HCT116 (cell line): Measurements from ENCODE around the gene TCERG1L. TPM values are rescaled to one million over a fixed set of nuclear protein-coding genes. Genes with fewer than 3 reads are reported as not detected.

Experiments used
- ATAC-seq: fragments of 200-7000 bp; cut with Tn5 transposase; 2 replicates; pipeline ENCODE4 v1.9.1; 2020; ENCODE audit warnings: mild to moderate bottlenecking, moderate library complexity
- BruUV-seq: library from RNA; stranded (reverse); fragments of 400-500 nt; replicated peaks from 2 replicates; lab custom pipeline; 2021; lab: Mats Ljungman, UMichigan
- CTCF ChIA-PET: fragments of 300-600 bp; sonication (Branson Sonifier 250); formaldehyde crosslinking; loops from one replicate; lab custom pipeline; 2021; ENCODE audit warnings: antibody characterized with exemption; lab: Charles Lee
- POLR2A ChIA-PET: fragments of 300-600, 350-600 bp; sonication (Branson Sonifier 250); formaldehyde crosslinking; loops from one replicate; lab custom pipeline; 2021; ENCODE audit warnings: antibody characterized with exemption; lab: Charles Lee
- RAD21 ChIA-PET, 2 experiments: fragments of 300-600 bp; sonication (Branson Sonifier 250); formaldehyde crosslinking; loops; one replicate each; lab custom pipeline; 2023; ENCODE audit warnings: low total read pairs in 2 of 2; ENCODE audit not compliant: uncharacterized antibody in 2 of 2, unreplicated experiment in 2 of 2, low non-redundant PET in 1 of 2; lab: Charles Lee
- DNase-seq: peaks from one replicate; pipeline ENCODE4 v3.0.0-alpha.2; 2010; ENCODE audit warnings: low read depth, low spot score
- H2AFZ ChIP-seq: fragments of 200-600 bp; shearing (Covaris generic), sonication (generic); 2 replicates; pipeline ENCODE4 v1.6.1; 2017; ENCODE audit warnings: low read depth, mixed run types, mixed read lengths, antibody characterized with exemption, low read length; ENCODE audit not compliant: poor library complexity, severe bottlenecking
- H3K27ac ChIP-seq: 2 replicates; pipeline ENCODE4 v1.5.1; 2012; ENCODE audit warnings: low read depth, low read length
- H3K27me3 ChIP-seq: fragments of 200-600 bp; sonication (generic); 2 replicates; pipeline ENCODE4 v1.6.1; 2016; ENCODE audit warnings: mixed run types, low read length, mixed read lengths; ENCODE audit not compliant: insufficient read depth
- H3K36me3 ChIP-seq, 2 experiments: fragments of 200-500 bp in 1 of 2; fragments of 200-600 bp in 1 of 2; sonication (Bioruptor generic) in 1 of 2; sonication (generic) in 1 of 2; 2 replicates each; pipeline versions ENCODE4 v1.5.1 to v1.6.1; 2014 to 2016; ENCODE audit warnings: low read length in 2 of 2, inconsistent platforms in 1 of 2, mixed read lengths in 1 of 2, mixed run types in 1 of 2; ENCODE audit not compliant: insufficient read depth in 2 of 2, control insufficient read depth in 1 of 2
- H3K4me1 ChIP-seq, 2 experiments: fragments of 200-600 bp in 1 of 2; sonication (generic) in 1 of 2; 2 replicates each; pipeline versions ENCODE4 v1.5.1 to v1.6.1; 2012 to 2017; ENCODE audit warnings: low read length in 2 of 2, inconsistent platforms in 1 of 2, mild to moderate bottlenecking in 1 of 2, mixed read lengths in 1 of 2, mixed run types in 1 of 2, moderate library complexity in 1 of 2; ENCODE audit not compliant: insufficient read depth in 2 of 2, control insufficient read depth in 1 of 2
- H3K4me2 ChIP-seq: fragments of 200-600 bp; sonication (generic); 2 replicates; pipeline ENCODE4 v1.6.1; 2017; ENCODE audit warnings: mixed run types, low read length, mixed read lengths
- H3K4me3 ChIP-seq, 2 experiments: fragments of 200-600 bp in 1 of 2; sonication (generic) in 1 of 2; replicated peaks in 1 of 2; 2 replicates each; pipeline ENCODE4 v1.5.1; 2011 to 2016; ENCODE audit warnings: low read length in 2 of 2, control low read depth in 1 of 2, low read depth in 1 of 2, mild to moderate bottlenecking in 1 of 2, mixed read lengths in 1 of 2, mixed run types in 1 of 2
- H3K79me2 ChIP-seq: fragments of 200-600 bp; sonication (generic); 2 replicates; pipeline ENCODE4 v1.6.1; 2017; ENCODE audit warnings: mild to moderate bottlenecking, mixed run types, low read length, moderate library complexity, mixed read lengths; ENCODE audit not compliant: insufficient read depth
- H3K9ac ChIP-seq: fragments of 200-600 bp; sonication (generic); 2 replicates; pipeline ENCODE4 v1.6.1; 2016; ENCODE audit warnings: low read length, mixed read lengths
- H3K9me2 ChIP-seq: fragments of 200-600 bp; sonication (generic), shearing (Covaris generic); 2 replicates; pipeline ENCODE4 v1.6.1; 2017; ENCODE audit warnings: mixed run types, mild to moderate bottlenecking, moderate library complexity; ENCODE audit not compliant: insufficient read depth
- H3K9me3 ChIP-seq, 2 experiments: fragments of 200-500 bp in 1 of 2; fragments of 200-600 bp in 1 of 2; sonication (Bioruptor generic) in 1 of 2; sonication (generic) in 1 of 2; 2 replicates each; pipeline ENCODE4 v1.6.1; 2014 to 2017; ENCODE audit warnings: low read length in 2 of 2, mixed read lengths in 2 of 2, inconsistent platforms in 1 of 2, low read depth in 1 of 2, mild to moderate bottlenecking in 1 of 2, mixed run types in 1 of 2, moderate library complexity in 1 of 2; ENCODE audit not compliant: control insufficient read depth in 1 of 2, insufficient read depth in 1 of 2
- H4K20me1 ChIP-seq: fragments of 200-600 bp; sonication (generic), shearing (Covaris generic); 2 replicates; pipeline ENCODE4 v1.6.1; 2017; ENCODE audit warnings: mixed run types, mild to moderate bottlenecking, moderate library complexity; ENCODE audit not compliant: insufficient read depth
- EZH2 ChIP-seq: fragments of 200-600 bp; sonication (generic); IDR thresholded peaks from 2 replicates; pipeline ENCODE4 v1.6.1; 2017; ENCODE audit warnings: antibody characterized with exemption, mixed run types
- EZH2phosphoT487 ChIP-seq: fragments of 200-600 bp; IDR thresholded peaks from 2 replicates; pipeline ENCODE4 v1.6.1; 2018; ENCODE audit warnings: antibody characterized with exemption, borderline replicate concordance
- FOSL1 ChIP-seq: IDR thresholded peaks from 2 replicates; pipeline ENCODE4 v1.6.1; 2012; ENCODE audit warnings: low read depth
- JUND ChIP-seq: IDR thresholded peaks from 2 replicates; pipeline ENCODE4 v1.6.1; 2012
- POLR2A ChIP-seq: IDR thresholded peaks from 2 replicates; pipeline ENCODE4 v1.7.0; 2011; ENCODE audit warnings: borderline replicate concordance; ENCODE audit not compliant: insufficient read depth, insufficient read length; ENCODE audit errors: extremely low read depth
- RAD21 ChIP-seq: IDR thresholded peaks from 2 replicates; pipeline ENCODE4 v1.6.1; 2012; ENCODE audit warnings: low read depth, mild to moderate bottlenecking
- SRF ChIP-seq: IDR thresholded peaks from 2 replicates; pipeline ENCODE4 v1.6.1; 2012; ENCODE audit warnings: low read depth
- TCF7L2 ChIP-seq: IDR thresholded peaks from 2 replicates; pipeline ENCODE4 v1.7.0; 2011; ENCODE audit warnings: borderline replicate concordance, inconsistent platforms; ENCODE audit not compliant: insufficient read depth, insufficient read length; ENCODE audit errors: extremely low read depth
- ZFX ChIP-seq: fragments of 450-650 bp; IDR thresholded peaks from 2 replicates; pipeline ENCODE4 v1.6.1; 2017
- ZNF274 ChIP-seq: fragments of 200-500 bp; sonication (Bioruptor generic); IDR thresholded peaks from 2 replicates; pipeline ENCODE4 v1.6.1; 2014; ENCODE audit warnings: mild to moderate bottlenecking, low read depth, low read length, inconsistent platforms
- intact Hi-C: fragments of 100-400 bp; cut with micrococcal nuclease; formaldehyde crosslinking; loops from 2 replicates; pipeline ENCODE4 v1.10.0; 2022
- total RNA-seq: library from RNA; stranded (reverse); gene quantifications from one replicate; pipeline ENCODE4 v1.2.1, GENCODE V29; 2021; ENCODE audit not compliant: unreplicated experiment
- TF ChIP-seq, protein P1 (sequence below): IDR thresholded peaks from 2 replicates; pipeline ENCODE4 v1.6.1; 2012; ENCODE audit warnings: low read depth
- TF ChIP-seq, protein P2 (sequence below): IDR thresholded peaks from 2 replicates; pipeline ENCODE4 v1.6.1; 2011; ENCODE audit warnings: mild to moderate bottlenecking, low read length, moderate library complexity; ENCODE audit not compliant: insufficient replicate concordance; ENCODE audit errors: extremely low read depth

TCERG1L gene
- total RNA-seq, 1 experiment from 2014 or later, result not detected

DNA sequence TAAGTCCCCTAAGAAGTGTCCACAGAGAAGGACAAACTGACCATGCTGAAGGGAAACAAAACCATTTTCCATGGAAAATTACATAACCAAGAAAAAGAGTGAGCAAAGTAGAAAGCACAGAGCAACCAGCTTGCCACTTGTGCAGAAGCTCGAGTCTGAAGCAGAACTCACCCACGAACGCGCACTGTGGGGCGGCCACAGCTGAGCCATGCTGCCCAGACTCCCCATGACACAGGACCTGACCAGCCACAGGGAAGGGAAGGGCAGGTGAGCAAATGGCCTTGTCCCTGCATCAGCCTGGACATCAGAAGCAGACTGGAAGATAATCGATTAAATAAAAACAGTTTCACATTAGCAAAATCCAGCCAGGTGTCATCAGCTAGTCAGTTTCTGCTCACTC is 95.7 kb downstream of the TCERG1L start:
- BruUV-seq, result no TSS peak
- DNase-seq, result no peak

DNA sequence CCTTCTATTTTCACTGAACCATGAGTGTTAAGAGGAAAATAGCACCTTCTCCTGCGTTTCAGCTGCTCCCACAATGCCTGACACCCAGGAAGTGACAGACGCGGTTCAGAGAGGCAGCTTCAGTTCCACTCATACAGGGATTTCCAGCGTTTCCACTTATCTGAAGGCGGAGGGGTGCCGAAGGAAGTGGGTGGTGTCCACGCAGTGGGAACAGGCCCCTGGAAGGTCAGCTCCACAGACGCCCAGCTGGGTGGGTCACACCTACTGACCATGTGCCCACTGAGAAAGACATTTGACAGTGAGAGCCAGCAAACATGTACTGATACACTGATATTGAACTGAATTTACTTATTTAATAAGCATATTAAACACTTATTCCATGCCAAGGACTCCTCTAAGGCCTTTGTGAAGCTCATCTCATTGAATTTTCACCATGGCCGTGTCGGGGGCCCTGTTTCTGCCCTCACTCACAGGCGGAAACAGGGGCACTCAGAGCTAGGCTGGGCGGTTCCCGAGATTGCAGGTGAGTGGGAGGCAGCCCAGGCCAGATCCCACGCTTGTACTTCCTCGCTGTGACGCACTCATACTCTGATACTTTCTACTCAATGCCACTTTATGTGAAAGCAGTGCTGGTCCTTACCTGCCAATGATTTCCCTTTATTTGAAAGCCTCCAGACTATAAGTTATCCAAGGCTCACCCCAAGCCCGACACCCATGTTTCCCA is 96.8 kb downstream of the TCERG1L start:
- ATAC-seq (no peak), DNase-seq (no peak)
- H3K79me2 ChIP-seq, result no peaks in the 10 kb centered on the region
- intact Hi-C loops, result no loop called here
- POLR2A ChIA-PET, result no interaction called here
- H3K27ac ChIP-seq, result no peak overlapping the region
- no TSS peak for BruUV-seq
- H3K9ac ChIP-seq, result no peak overlapping the region
- RAD21 ChIA-PET, result no interaction called here
- no peak overlapping the region for H2AFZ ChIP-seq
- H3K9me3 ChIP-seq, result no peaks in the 10 kb centered on the region
- H3K4me3 ChIP-seq, result no peak overlapping the region
- CTCF ChIA-PET, result no interaction called here
- no peak overlapping the region for H3K4me2 ChIP-seq
- no peaks in the 10 kb centered on the region for H3K9me2 ChIP-seq
- no peaks in the 10 kb centered on the region for H3K36me3 ChIP-seq
- no peaks in the 10 kb centered on the region for H3K4me1 ChIP-seq
- H3K27me3 ChIP-seq, result no peaks in the 10 kb centered on the region
- no peaks in the 10 kb centered on the region for H4K20me1 ChIP-seq
- TF ChIP-seq FOSL1, result no peak
- TF ChIP-seq ZNF274, result no peak
- TF ChIP-seq TCF7L2, result no peak
- TF ChIP-seq, protein P1, sequence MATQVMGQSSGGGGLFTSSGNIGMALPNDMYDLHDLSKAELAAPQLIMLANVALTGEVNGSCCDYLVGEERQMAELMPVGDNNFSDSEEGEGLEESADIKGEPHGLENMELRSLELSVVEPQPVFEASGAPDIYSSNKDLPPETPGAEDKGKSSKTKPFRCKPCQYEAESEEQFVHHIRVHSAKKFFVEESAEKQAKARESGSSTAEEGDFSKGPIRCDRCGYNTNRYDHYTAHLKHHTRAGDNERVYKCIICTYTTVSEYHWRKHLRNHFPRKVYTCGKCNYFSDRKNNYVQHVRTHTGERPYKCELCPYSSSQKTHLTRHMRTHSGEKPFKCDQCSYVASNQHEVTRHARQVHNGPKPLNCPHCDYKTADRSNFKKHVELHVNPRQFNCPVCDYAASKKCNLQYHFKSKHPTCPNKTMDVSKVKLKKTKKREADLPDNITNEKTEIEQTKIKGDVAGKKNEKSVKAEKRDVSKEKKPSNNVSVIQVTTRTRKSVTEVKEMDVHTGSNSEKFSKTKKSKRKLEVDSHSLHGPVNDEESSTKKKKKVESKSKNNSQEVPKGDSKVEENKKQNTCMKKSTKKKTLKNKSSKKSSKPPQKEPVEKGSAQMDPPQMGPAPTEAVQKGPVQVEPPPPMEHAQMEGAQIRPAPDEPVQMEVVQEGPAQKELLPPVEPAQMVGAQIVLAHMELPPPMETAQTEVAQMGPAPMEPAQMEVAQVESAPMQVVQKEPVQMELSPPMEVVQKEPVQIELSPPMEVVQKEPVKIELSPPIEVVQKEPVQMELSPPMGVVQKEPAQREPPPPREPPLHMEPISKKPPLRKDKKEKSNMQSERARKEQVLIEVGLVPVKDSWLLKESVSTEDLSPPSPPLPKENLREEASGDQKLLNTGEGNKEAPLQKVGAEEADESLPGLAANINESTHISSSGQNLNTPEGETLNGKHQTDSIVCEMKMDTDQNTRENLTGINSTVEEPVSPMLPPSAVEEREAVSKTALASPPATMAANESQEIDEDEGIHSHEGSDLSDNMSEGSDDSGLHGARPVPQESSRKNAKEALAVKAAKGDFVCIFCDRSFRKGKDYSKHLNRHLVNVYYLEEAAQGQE, result no peak
- TF ChIP-seq, protein P2, sequence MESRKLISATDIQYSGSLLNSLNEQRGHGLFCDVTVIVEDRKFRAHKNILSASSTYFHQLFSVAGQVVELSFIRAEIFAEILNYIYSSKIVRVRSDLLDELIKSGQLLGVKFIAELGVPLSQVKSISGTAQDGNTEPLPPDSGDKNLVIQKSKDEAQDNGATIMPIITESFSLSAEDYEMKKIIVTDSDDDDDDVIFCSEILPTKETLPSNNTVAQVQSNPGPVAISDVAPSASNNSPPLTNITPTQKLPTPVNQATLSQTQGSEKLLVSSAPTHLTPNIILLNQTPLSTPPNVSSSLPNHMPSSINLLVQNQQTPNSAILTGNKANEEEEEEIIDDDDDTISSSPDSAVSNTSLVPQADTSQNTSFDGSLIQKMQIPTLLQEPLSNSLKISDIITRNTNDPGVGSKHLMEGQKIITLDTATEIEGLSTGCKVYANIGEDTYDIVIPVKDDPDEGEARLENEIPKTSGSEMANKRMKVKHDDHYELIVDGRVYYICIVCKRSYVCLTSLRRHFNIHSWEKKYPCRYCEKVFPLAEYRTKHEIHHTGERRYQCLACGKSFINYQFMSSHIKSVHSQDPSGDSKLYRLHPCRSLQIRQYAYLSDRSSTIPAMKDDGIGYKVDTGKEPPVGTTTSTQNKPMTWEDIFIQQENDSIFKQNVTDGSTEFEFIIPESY, result no peak
- TF ChIP-seq SRF, result no peak
- no peak for TF ChIP-seq JUND

More for the DNA sequence above, 95.7 kb downstream of the TCERG1L start:
- TF ChIP-seq ZFX, result no peak
- no peak for TF ChIP-seq POLR2A
- TF ChIP-seq RAD21, result no peak
- no peak for TF ChIP-seq EZH2
- TF ChIP-seq, protein P2, result no peak
- no peak for TF ChIP-seq EZH2phosphoT487
- no peaks in the 10 kb centered on the region for H4K20me1 ChIP-seq
- ChIA-PET CTCF (no interaction called here), POLR2A (no interaction called here), RAD21 (no interaction called here)
- H3K4me2 ChIP-seq, result no peak overlapping the region
- no peaks in the 10 kb centered on the region for H3K9me2 ChIP-seq
- no peak for ATAC-seq
- no peaks in the 10 kb centered on the region for H3K27me3 ChIP-seq
- H2AFZ ChIP-seq, result no peak overlapping the region
- no peaks in the 10 kb centered on the region for H3K36me3 ChIP-seq
- H3K27ac ChIP-seq, result no peak overlapping the region
- H3K4me1 ChIP-seq, result no peaks in the 10 kb centered on the region
- H3K9me3 ChIP-seq, result no peaks in the 10 kb centered on the region
- H3K79me2 ChIP-seq, result no peaks in the 10 kb centered on the region
- intact Hi-C loops, result no loop called here
- no peak overlapping the region for H3K9ac ChIP-seq
- H3K4me3 ChIP-seq, result no peak overlapping the region
